Measurements from ENCODE around the gene AHSP.

GRCh38 chr16:31513126-31513525, 14.6 kb upstream of the AHSP start:
- TF ChIP-seq CTCF (IDR thresholded peaks at IDR 0.05) (no peak), POLR2A (IDR thresholded peaks at IDR 0.05) (no peak)

Measured in testis (tissue), 2 donors.